Loucy (cell line): ENCODE measurements around the gene CCN6.

Experiments used
- CTCF ChIP-seq: fragments of 200-600 bp; sonication (generic); conservative IDR thresholded peaks from 2 replicates; pipeline ENCODE4 v1.5.1; 2014; ENCODE audit warnings: mild to moderate bottlenecking, antibody characterized with exemption, low read length
- EZH2phosphoT487 ChIP-seq: fragments of 200-600 bp; IDR thresholded peaks from 2 replicates; pipeline ENCODE4 v1.6.1; 2018; ENCODE audit warnings: antibody characterized with exemption, mild to moderate bottlenecking, moderate library complexity, borderline replicate concordance

DNA sequence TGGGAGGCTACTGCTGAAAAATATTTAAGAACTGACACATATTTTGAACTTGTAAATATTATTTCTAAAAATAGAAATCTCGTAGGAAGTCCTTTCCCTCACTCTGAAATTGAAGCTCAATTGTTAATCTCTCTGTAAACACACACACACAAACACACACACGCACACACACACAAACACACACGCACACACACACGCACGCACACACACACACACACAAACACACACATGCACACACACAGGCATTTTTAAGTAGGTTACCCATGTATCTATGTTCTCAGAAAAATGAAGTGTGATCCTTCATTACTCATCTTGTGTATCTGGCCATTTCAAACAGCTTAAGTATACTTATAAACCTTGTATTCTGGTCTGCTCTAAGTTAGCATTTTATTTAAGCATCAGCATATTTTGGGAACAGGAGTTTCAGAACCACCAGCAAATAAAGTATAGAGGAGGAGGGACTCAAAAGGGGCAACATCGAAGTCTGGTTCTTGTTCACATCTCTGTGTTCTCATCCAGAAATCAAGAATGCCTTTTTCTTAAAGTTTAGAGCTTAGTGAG is 11.6 kb downstream of the CCN6 start:
- TF ChIP-seq EZH2phosphoT487: no peak
- no peak for TF ChIP-seq CTCF
